Fibroblast of skin of left biceps (primary cell): ENCODE measurements around the gene CLTCL1.
"Not testable (repeated sequence)": the region's sequence is repeated elsewhere in the genome, so short reads cannot be mapped to it uniquely, and the experiment has no call there.

Experiments
- DNase-seq, 2 experiments: peaks; one replicate each; pipeline ENCODE4 v3.0.0-alpha.2; 2013; ENCODE audit warnings: low read depth in 2 of 2

Gene CLTCL1

GRCh38 chr22:19218541-19219233, 72.8 kb downstream of the CLTCL1 start:
- no peak for DNase-seq

- DNase-seq = no peak
These were observed 74.9 kb downstream of the CLTCL1 start for GRCh38 chr22:19216579-19216978.

- no peak for DNase-seq
These were observed 76.2 kb downstream of the CLTCL1 start for GRCh38 chr22:19215360-19215759.

GRCh38 chr22:19214078-19214473, 77.4 kb downstream of the CLTCL1 start:
- no peak for DNase-seq

GRCh38 chr22:19213442-19214077, 78.0 kb downstream of the CLTCL1 start:
- DNase-seq = no peak

- no peak for DNase-seq
These were observed 78.5 kb downstream of the CLTCL1 start for GRCh38 chr22:19213001-19213400.

- no peak for DNase-seq
These were observed 79.1 kb downstream of the CLTCL1 start for GRCh38 chr22:19212302-19212870.

GRCh38 chr22:19210188-19210587, 81.3 kb downstream of the CLTCL1 start:
- no peak for DNase-seq

- no peak for DNase-seq
These were observed 83.2 kb downstream of the CLTCL1 start for GRCh38 chr22:19208287-19208847.

GRCh38 chr22:19207884-19208283, 83.6 kb downstream of the CLTCL1 start:
- no peak for DNase-seq

- DNase-seq = no peak
These were observed 84.1 kb downstream of the CLTCL1 start for GRCh38 chr22:19207401-19207808.

- no peak for DNase-seq
These were observed 85.2 kb downstream of the CLTCL1 start for GRCh38 chr22:19206287-19206686.

GRCh38 chr22:19204640-19205039, 86.9 kb downstream of the CLTCL1 start:
- no peak for DNase-seq

GRCh38 chr22:19203834-19204233, 87.7 kb downstream of the CLTCL1 start:
- DNase-seq = no peak

- DNase-seq = not testable (repeated sequence)
These were observed 88.7 kb downstream of the CLTCL1 start for GRCh38 chr22:19202799-19203186.

- no peak for DNase-seq
These were observed 89.4 kb downstream of the CLTCL1 start for GRCh38 chr22:19201869-19202798.

GRCh38 chr22:19201130-19201868, 90.2 kb downstream of the CLTCL1 start:
- no peak for DNase-seq

- no peak for DNase-seq
These were observed 92.0 kb downstream of the CLTCL1 start for GRCh38 chr22:19199479-19199878.

GRCh38 chr22:19197997-19198865, 93.3 kb downstream of the CLTCL1 start:
- DNase-seq = no peak
